H1 (cell line): ENCODE data around the gene GTF2A1L. TPM values are rescaled to one million over a fixed set of nuclear protein-coding genes. Genes with fewer than 3 reads are reported as not detected.

Experiments
- CTCF ChIA-PET: fragments of 300-600 bp; sonication (Branson Sonifier 250); formaldehyde crosslinking; loops from one replicate; lab custom pipeline; 2021; ENCODE audit not compliant: partially characterized antibody; lab: Charles Lee
- POLR2A ChIA-PET: fragments of 300-600 bp; sonication (Branson Sonifier 250); formaldehyde crosslinking; loops from one replicate; lab custom pipeline; 2021; ENCODE audit warnings: inconsistent platforms; ENCODE audit not compliant: partially characterized antibody; lab: Charles Lee
- DNase-seq, 2 experiments: peaks; one replicate each; pipeline versions ENCODE4 v3.0.0 to v3.0.0-alpha.2; 2010 to 2022; ENCODE audit warnings: low spot score in 2 of 2, low read depth in 1 of 2, mixed read lengths in 1 of 2
- FAIRE-seq: peaks from 2 replicates; lab custom pipeline; 2011; peaks lifted over from hg19 to GRCh38; lab: Jason Lieb, UNC
- H2AFZ ChIP-seq: 2 replicates; pipeline ENCODE4 v1.8.1; 2012; ENCODE audit warnings: low read length, inconsistent platforms
- H2AK5ac ChIP-seq: 2 replicates; pipeline ENCODE4 v1.6.1; 2013; ENCODE audit warnings: low read depth, low read length
- H2BK120ac ChIP-seq: replicated peaks from 2 replicates; pipeline ENCODE3; 2013; ENCODE audit warnings: low read depth, low read length, inconsistent platforms
- H2BK12ac ChIP-seq: 2 replicates; pipeline ENCODE4 v1.6.1; 2013; ENCODE audit warnings: low read depth, low read length
- H2BK15ac ChIP-seq: 2 replicates; pipeline ENCODE4 v1.6.1; 2013; ENCODE audit warnings: low read length
- H2BK20ac ChIP-seq: 2 replicates; pipeline ENCODE4 v1.6.1; 2013; ENCODE audit warnings: low read length
- H2BK5ac ChIP-seq: 2 replicates; pipeline ENCODE4 v1.6.1; 2013; ENCODE audit warnings: low read depth, low read length
- H3K14ac ChIP-seq: 2 replicates; pipeline ENCODE4 v1.6.1; 2013; ENCODE audit warnings: inconsistent platforms; ENCODE audit not compliant: insufficient read length
- H3K18ac ChIP-seq: 2 replicates; pipeline ENCODE4 v1.6.1; 2013; ENCODE audit warnings: low read length; ENCODE audit errors: extremely low read depth
- H3K23ac ChIP-seq: 2 replicates; pipeline ENCODE4 v1.6.1; 2013; ENCODE audit warnings: inconsistent platforms; ENCODE audit not compliant: insufficient read length
- H3K23me2 ChIP-seq: 2 replicates; pipeline ENCODE4 v1.6.1; 2013; ENCODE audit warnings: low read depth, low read length
- H3K27ac ChIP-seq: 2 replicates; pipeline ENCODE4 v1.6.1; 2011; ENCODE audit warnings: low read depth, low read length, inconsistent platforms
- H3K27me3 ChIP-seq, 4 experiments: replicated peaks in 1 of 4; 1 replicate in 1 of 4; 2 replicates in 3 of 4; pipeline versions ENCODE4 v1.6.1 to v1.8.1; 2011 to 2013; ENCODE audit warnings: low read length in 3 of 4, mild to moderate bottlenecking in 3 of 4, inconsistent platforms in 2 of 4, mixed read lengths in 2 of 4, moderate library complexity in 1 of 4; ENCODE audit not compliant: control insufficient read depth in 3 of 4, insufficient read depth in 3 of 4; ENCODE audit errors: extremely low read depth in 1 of 4
- H3K36me3 ChIP-seq, 4 experiments: 2 replicates each; pipeline versions ENCODE4 v1.6.1 to v1.8.1; 2011 to 2013; ENCODE audit warnings: mild to moderate bottlenecking in 4 of 4, low read length in 3 of 4, moderate library complexity in 2 of 4, control low read depth in 1 of 4, inconsistent platforms in 1 of 4; ENCODE audit not compliant: insufficient read depth in 4 of 4, control insufficient read depth in 2 of 4
- H3K4ac ChIP-seq: replicated peaks from 2 replicates; pipeline ENCODE3; 2013; ENCODE audit warnings: low read length, low read depth, mixed read lengths, inconsistent platforms; ENCODE audit not compliant: insufficient read length
- H3K4me1 ChIP-seq, 4 experiments: replicated peaks in 1 of 4; 1 replicate in 1 of 4; 2 replicates in 3 of 4; pipeline versions ENCODE4 v1.6.1 to v1.8.1; 2011 to 2013; ENCODE audit warnings: low read length in 3 of 4, inconsistent platforms in 2 of 4, mixed read lengths in 1 of 4; ENCODE audit not compliant: insufficient read depth in 4 of 4, control insufficient read depth in 3 of 4
- H3K4me2 ChIP-seq, 2 experiments: 2 replicates each; pipeline versions ENCODE4 v1.6.1 to v1.8.1; 2011 to 2013; ENCODE audit warnings: low read depth in 2 of 2, low read length in 2 of 2, control low read depth in 1 of 2, inconsistent platforms in 1 of 2, mild to moderate bottlenecking in 1 of 2; ENCODE audit not compliant: insufficient read depth in 1 of 2
- H3K4me3 ChIP-seq, 4 experiments: fragments of 200-600, 300-600 bp in 1 of 4; sonication (generic), shearing (Covaris generic), sonication (Bioruptor Twin) in 1 of 4; 2 replicates each; pipeline versions ENCODE4 v1.5.1 to v1.8.1; 2011 to 2016; ENCODE audit warnings: low read length in 4 of 4, low read depth in 3 of 4, control low read depth in 2 of 4, inconsistent platforms in 2 of 4, mild to moderate bottlenecking in 2 of 4, mixed read lengths in 1 of 4, moderate library complexity in 1 of 4; ENCODE audit not compliant: insufficient read depth in 2 of 4; ENCODE audit errors: extremely low read depth in 1 of 4
- H3K56ac ChIP-seq: replicated peaks from 2 replicates; pipeline ENCODE3; 2013; ENCODE audit warnings: low read depth, mild to moderate bottlenecking, mixed read lengths, low read length, inconsistent platforms; ENCODE audit not compliant: insufficient read length
- H3K79me1 ChIP-seq: 2 replicates; pipeline ENCODE4 v1.6.1; 2013; ENCODE audit warnings: low read depth, low read length, control low read depth
- H3K79me2 ChIP-seq, 2 experiments: 2 replicates each; pipeline versions ENCODE4 v1.6.1 to v1.8.1; 2012 to 2013; ENCODE audit warnings: low read length in 2 of 2, mild to moderate bottlenecking in 2 of 2, inconsistent platforms in 1 of 2; ENCODE audit not compliant: insufficient read depth in 2 of 2, control insufficient read depth in 1 of 2
- H3K9ac ChIP-seq, 4 experiments: replicated peaks in 1 of 4; 1 replicate in 1 of 4; 2 replicates in 3 of 4; pipeline versions ENCODE4 v1.6.1 to v1.8.1; 2011 to 2013; ENCODE audit warnings: low read depth in 3 of 4, low read length in 3 of 4, control low read depth in 2 of 4, mild to moderate bottlenecking in 2 of 4, moderate library complexity in 2 of 4, inconsistent platforms in 1 of 4; ENCODE audit errors: extremely low read depth in 1 of 4
- H3K9me3 ChIP-seq, 2 experiments: 2 replicates each; pipeline versions ENCODE4 v1.6.1 to v1.8.1; 2012 to 2013; ENCODE audit warnings: mild to moderate bottlenecking in 2 of 2, moderate library complexity in 2 of 2, control low read depth in 1 of 2, inconsistent platforms in 1 of 2, low read depth in 1 of 2, low read length in 1 of 2, mixed read lengths in 1 of 2; ENCODE audit not compliant: insufficient read depth in 2 of 2
- H4K20me1 ChIP-seq, 2 experiments: replicated peaks in 1 of 2; 2 replicates each; pipeline versions ENCODE3 to v1.8.1; 2011 to 2013; ENCODE audit warnings: inconsistent platforms in 2 of 2, low read length in 2 of 2, mild to moderate bottlenecking in 1 of 2; ENCODE audit not compliant: insufficient read depth in 2 of 2, control insufficient read depth in 1 of 2
- H4K5ac ChIP-seq: 2 replicates; pipeline ENCODE4 v1.6.1; 2013; ENCODE audit warnings: low read length, low read depth, mixed read lengths, inconsistent platforms; ENCODE audit not compliant: insufficient read length
- H4K8ac ChIP-seq: 2 replicates; pipeline ENCODE4 v1.8.0; 2013; ENCODE audit warnings: mild to moderate bottlenecking, moderate library complexity, low read length, inconsistent platforms; ENCODE audit not compliant: insufficient read depth; ENCODE audit errors: extremely low read depth
- H4K91ac ChIP-seq: replicated peaks from 2 replicates; pipeline ENCODE3; 2013; ENCODE audit warnings: low read length, mixed read lengths, inconsistent platforms; ENCODE audit not compliant: insufficient read length
- ATF2 ChIP-seq: IDR thresholded peaks from 2 replicates; pipeline ENCODE4 v1.6.1; 2012; ENCODE audit warnings: low read length, inconsistent platforms
- BACH1 ChIP-seq: IDR thresholded peaks from 2 replicates; pipeline ENCODE4 v1.6.1; 2012; ENCODE audit warnings: low read length, improper control_type of control experiment
- CBX5 ChIP-seq: fragments of 300-800, 300-1000 bp; sonication (generic); IDR thresholded peaks from 2 replicates; pipeline ENCODE4 v1.7.1; 2016; ENCODE audit warnings: antibody characterized with exemption, low read length, low read depth
- CBX8 ChIP-seq: fragments of 300-800, 300-1000 bp; sonication (generic); IDR thresholded peaks from 2 replicates; pipeline ENCODE4 v1.7.1; 2016; ENCODE audit warnings: low read depth, low read length, borderline replicate concordance
- NANOG ChIP-seq: IDR thresholded peaks from 2 replicates; pipeline ENCODE4 v1.6.1; 2011; ENCODE audit warnings: low read length, low read depth, mild to moderate bottlenecking, inconsistent platforms; ENCODE audit not compliant: insufficient read depth, poor library complexity, severe bottlenecking
- POLR2A ChIP-seq, 2 experiments: IDR thresholded peaks; 1 replicate in 1 of 2; 2 replicates in 1 of 2; pipeline ENCODE4 v1.6.1; 2011; ENCODE audit warnings: low read depth in 2 of 2, low read length in 2 of 2, mild to moderate bottlenecking in 2 of 2; ENCODE audit errors: control extremely low read depth in 1 of 2
- SRF ChIP-seq: IDR thresholded peaks from 2 replicates; pipeline ENCODE4 v1.6.1; 2011; ENCODE audit warnings: mild to moderate bottlenecking, low read depth, low read length, moderate library complexity
- WGBS, 2 experiments: shearing (Covaris generic) in 1 of 2; methylation state at CpG; one replicate each; pipeline versions ENCODE4 v1.1.6 to v1.1.7; 2013 to 2015; ENCODE audit warnings: low lambda C conversion rate in 2 of 2, mixed read lengths in 2 of 2, inconsistent platforms in 1 of 2, low coverage in 1 of 2, missing lambda C conversion rate in 1 of 2; ENCODE audit not compliant: insufficient replicate concordance in 2 of 2, insufficient coverage in 1 of 2, insufficient read length in 1 of 2; ENCODE audit errors: extremely low coverage in 1 of 2, missing lambda C conversion rate in 1 of 2; 5-methylcytosine and 5-hydroxymethylcytosine counted together
- polyA plus RNA-seq, 7 experiments: library from polyadenylated mRNA; depleted of rRNA in 3 of 7; stranded (reverse) in 5 of 7; unstranded in 2 of 7; fragments of >200 nt in 5 of 7; fragments of 200-250 nt in 2 of 7; gene quantifications; 1 replicate in 5 of 7; 2 replicates in 1 of 7; 4 replicates in 1 of 7; pipeline versions ENCODE4 v1.2.1 to v1.2.3, GENCODE V29; 2011 to 2013; ENCODE audit warnings: missing spikeins in 2 of 7, mixed read lengths in 2 of 7
- total RNA-seq: library from RNA; stranded (reverse); fragmentation: NEBNext Ultra II Directional; extraction: Animal tissue kit (Norgen Biotek cat#: 25700); gene quantifications from 2 replicates; pipeline ENCODE4 v1.2.1, GENCODE V29; 2021

GTF2A1L gene
- total and polyA plus RNA-seq, 2 of the 8 experiments (the other 6 are each of a cell fraction or from before 2014, with no cell fraction given), result 0.18 TPM; not detected in 1

GRCh38 chr2:48693066-48693465 lies 75.4 kb downstream of the GTF2A1L start:
- 91% methylated on average over 4 of the region's 4 CpGs; no CpG with 5 or more reads in 1 of the 2 experiments for WGBS, 2 experiments
- Histone ChIP-seq H3K4me3 (no peak overlapping the region), H3K4me1 (peaks cover 3 to 16% (median 6%) of the 10 kb centered on the region in 4 experiments; a peak in 6 of 7 replicates), H4K8ac (no peak overlapping the region), H3K56ac (no peak overlapping the region), H3K14ac (no peak overlapping the region), H3K9ac (no peak overlapping the region), H3K18ac (no peak overlapping the region), H2BK20ac (no peak overlapping the region), H3K4ac (no peak overlapping the region), H2BK120ac (no peak overlapping the region), H4K5ac (no peak overlapping the region), H2BK15ac (no peak overlapping the region), H3K79me1 (no peaks in the 10 kb centered on the region), H3K27ac (no peak overlapping the region), H3K23me2 (no peaks in the 10 kb centered on the region), H3K23ac (no peak overlapping the region), H4K20me1 (no peaks in the 10 kb centered on the region), H3K36me3 (no peaks in the 10 kb centered on the region), H3K4me2 (no peak overlapping the region), H4K91ac (no peak overlapping the region), H3K79me2 (no peaks in the 10 kb centered on the region), H2BK12ac (no peak overlapping the region; the same call in 1 of the 2 replicates), H2BK5ac (no peak overlapping the region), H3K27me3 (no peaks in the 10 kb centered on the region), H2AK5ac (no peak overlapping the region; the same call in 1 of the 2 replicates), H3K9me3 (no peaks in the 10 kb centered on the region), H2AFZ (no peak overlapping the region)
- no peak for FAIRE-seq
- no peak for DNase-seq
- POLR2A ChIA-PET, result interaction anchor here (0.6 kb wide), 1 partner anchor 9 kb away, joined by 3 read pairs; no protein-coding TSS in a partner anchor
- CTCF ChIA-PET, result no interaction called here
- TF ChIP-seq CBX8 (no peak), ATF2 (no peak), CBX5 (no peak), POLR2A (IDR thresholded peaks at IDR 0.05; ENCODE audit: control extremely low read depth in 1 of 2, low read depth in 2 of 2, low read length in 2 of 2) (no peak), NANOG (no peak), SRF (no peak), BACH1 (no peak)
